HG03520 (cell line): ENCODE results near the gene SLFN11.
"Not testable (repeated sequence)": the region's sequence is repeated elsewhere in the genome, so short reads cannot be mapped to it uniquely, and the experiment has no call there.

Experiments
- ATAC-seq: cut with Tn5 transposase; IDR thresholded peaks from one replicate; pipeline ENCODE4 v1.9.1; 2021; ENCODE audit warnings: mild to moderate bottlenecking, moderate library complexity; ENCODE audit not compliant: unreplicated experiment

Gene SLFN11, protein sequence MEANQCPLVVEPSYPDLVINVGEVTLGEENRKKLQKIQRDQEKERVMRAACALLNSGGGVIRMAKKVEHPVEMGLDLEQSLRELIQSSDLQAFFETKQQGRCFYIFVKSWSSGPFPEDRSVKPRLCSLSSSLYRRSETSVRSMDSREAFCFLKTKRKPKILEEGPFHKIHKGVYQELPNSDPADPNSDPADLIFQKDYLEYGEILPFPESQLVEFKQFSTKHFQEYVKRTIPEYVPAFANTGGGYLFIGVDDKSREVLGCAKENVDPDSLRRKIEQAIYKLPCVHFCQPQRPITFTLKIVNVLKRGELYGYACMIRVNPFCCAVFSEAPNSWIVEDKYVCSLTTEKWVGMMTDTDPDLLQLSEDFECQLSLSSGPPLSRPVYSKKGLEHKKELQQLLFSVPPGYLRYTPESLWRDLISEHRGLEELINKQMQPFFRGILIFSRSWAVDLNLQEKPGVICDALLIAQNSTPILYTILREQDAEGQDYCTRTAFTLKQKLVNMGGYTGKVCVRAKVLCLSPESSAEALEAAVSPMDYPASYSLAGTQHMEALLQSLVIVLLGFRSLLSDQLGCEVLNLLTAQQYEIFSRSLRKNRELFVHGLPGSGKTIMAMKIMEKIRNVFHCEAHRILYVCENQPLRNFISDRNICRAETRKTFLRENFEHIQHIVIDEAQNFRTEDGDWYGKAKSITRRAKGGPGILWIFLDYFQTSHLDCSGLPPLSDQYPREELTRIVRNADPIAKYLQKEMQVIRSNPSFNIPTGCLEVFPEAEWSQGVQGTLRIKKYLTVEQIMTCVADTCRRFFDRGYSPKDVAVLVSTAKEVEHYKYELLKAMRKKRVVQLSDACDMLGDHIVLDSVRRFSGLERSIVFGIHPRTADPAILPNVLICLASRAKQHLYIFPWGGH

DNA sequence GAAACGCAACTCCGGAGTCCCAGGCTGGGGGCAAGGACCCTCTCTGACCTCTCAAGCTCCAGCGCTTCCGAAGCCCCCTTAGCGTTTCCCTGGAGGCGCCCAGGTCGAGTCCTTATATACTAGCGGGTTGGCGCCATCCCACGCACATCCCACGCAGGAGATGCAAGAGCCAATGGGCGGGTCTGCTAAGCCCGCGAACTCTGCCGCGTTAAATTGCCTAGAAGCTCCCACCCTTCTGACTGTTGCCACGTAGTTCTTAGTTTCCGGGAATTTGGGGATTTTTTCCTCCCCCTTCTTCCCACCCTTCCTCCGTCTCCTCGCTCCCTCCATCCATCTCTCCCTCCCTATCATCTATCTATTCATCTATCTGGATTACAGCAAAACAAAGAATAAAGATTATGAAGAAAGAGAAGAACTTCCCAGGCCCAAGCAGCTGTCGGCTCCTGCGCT lies at the start of gene SLFN11:
SLFN11 (minus strand) TSS at position 88 of the 450 bp plus-strand sequence. CDS start 9,814 bp downstream, outside the sequence.
- peak; percentile 59 for ATAC-seq

DNA sequence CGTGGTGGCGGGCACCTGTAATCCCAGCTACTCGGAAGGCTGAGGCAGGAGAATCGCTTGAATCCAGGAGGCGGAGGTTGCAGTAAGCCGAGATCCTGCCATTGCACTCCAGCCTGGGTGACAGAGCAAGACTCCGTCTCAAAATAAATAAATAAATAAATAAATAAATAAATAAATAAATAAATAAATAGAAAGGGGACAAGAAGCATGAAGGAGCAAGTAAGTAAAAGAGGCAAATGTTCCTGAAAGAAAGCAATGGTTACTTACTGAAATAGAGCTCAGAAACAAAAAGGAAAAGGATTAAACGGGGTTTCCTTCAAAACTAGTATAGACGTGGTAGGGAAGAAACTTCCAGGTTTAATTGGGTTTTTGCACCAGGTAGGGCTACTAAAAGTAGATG lies 47.6 kb upstream of the SLFN11 start:
- ATAC-seq, result not testable (repeated sequence)

DNA sequence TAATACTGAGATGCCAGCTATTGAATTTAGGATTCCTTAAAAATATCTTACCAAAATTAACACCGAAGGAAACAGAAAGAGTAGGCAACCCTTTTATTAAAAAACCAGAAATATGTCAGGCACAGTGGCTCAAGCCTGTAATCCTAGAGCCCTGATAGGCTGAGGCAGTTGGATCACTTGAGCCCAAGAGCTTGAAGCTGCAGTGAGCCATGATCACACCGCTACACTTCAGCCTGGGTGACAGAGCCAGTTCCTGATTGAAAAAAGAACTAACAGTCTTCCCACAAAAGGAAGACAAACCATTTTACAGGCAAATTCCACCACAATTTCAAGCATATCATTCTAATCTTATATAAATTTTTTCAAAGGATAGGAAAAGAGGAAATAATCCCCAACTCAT lies 43.2 kb upstream of the SLFN11 start:
- no peak for ATAC-seq

DNA sequence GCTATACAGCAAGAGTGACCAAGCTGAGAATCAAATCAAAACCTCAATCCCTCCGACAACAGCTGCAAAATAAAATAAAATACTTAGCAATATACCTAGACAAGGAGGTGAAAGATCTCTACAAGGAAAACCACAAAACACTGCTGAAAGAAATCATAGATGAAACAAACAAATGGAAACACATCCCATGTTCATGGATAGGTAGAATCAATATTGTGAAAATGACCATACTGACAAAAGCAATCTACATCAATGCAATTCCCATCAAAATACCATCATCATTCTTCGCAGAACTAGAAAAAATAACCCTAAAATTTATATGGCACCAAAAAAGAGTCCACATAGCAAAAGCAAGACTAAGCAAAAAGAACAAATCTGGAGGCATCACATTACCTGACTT lies 41.3 kb upstream of the SLFN11 start:
- ATAC-seq, result not testable (repeated sequence)

DNA sequence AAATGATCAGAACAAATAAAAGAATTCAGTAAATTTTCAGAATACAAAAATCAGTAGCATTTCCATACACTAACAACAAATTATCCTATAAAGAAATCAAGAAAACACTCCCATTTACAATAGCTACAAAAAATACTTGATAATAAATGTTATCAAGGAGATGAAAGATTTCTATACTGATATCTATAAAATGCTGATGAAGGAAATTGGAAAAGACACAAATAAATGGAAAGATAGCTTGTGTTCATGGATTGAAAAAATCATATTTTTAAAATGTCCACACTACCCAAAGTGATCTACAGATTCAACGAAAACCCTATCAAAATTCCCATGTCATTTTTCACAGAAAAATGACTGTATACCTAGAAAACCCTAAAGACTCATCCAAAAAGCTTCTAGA lies 40.8 kb upstream of the SLFN11 start:
- no peak for ATAC-seq

DNA sequence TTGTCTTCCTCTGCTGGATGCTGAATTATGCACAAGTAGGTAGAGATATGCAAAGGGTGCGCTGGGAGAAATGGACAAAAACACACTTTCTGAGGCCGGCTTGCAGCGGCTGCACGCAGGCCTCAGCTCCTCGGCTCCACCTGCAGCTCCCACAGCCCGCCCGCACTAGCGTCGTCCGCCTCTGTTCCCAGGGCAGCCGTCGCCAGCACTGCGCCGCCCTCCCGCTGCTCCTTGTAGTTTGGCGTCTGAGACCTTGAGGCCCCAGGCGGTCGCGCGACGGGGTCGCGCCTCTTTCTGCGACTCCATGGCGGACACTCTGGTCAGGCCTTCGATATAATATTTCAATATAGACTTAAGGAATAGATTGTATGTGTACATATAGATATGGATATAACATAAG lies 34.1 kb upstream of the SLFN11 start:
- ATAC-seq, result no peak

DNA sequence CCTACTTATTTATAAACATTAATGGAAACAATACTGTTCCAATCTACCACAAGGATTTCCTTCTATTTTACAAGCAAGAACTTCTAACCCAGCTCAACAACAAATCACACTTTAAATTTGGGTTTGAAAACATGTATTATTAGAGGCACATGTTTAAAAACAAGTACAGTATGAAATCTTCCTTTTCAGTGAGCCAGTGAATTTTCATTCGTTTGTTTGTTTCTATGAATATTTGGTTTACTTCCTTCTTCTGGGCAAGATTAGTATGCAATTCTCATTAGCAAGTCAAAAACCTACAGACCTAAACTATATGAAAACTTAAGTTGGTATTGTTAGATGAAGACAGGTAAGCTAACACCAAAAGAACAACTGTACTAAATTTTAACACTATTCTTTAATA lies 33.1 kb upstream of the SLFN11 start:
- no peak for ATAC-seq

DNA sequence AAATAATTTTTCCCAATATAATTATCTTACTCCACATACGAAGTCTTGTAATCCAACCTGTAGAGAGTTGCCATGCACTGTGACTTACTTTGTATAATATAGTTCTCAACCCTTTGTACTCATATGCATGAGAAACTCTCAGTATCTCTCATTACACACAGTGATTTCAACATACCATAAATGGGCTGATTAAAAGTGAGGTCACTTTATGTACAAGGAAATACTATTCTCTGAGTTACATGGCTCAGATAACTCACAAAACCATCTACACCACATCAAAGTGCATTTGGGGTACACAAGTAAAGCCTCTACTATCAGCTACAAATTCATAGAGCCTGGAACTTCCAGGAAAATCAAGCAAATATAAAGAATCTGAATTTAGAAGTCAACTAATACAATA lies 30.9 kb upstream of the SLFN11 start:
- no peak for ATAC-seq

DNA sequence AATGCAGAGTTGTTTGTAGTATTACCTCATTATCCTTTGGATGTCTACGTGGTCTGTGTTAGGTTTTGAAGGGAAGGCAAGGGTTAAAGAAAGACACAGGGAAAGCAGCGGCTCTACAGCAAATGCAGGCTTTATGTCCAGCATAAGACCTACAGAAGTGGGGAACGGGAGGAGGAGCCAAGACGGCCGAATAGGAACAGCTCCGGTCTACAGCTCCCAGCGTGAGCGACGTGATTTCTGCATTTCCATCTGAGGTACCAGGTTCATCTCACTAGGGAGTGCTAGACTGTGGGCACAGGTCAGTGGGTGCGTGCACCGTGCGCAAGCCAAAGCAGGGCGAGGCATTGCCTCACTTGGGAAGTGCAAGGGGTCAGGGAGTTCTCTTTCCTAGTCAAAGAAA lies 20.4 kb upstream of the SLFN11 start:
- ATAC-seq, result not testable (repeated sequence)

DNA sequence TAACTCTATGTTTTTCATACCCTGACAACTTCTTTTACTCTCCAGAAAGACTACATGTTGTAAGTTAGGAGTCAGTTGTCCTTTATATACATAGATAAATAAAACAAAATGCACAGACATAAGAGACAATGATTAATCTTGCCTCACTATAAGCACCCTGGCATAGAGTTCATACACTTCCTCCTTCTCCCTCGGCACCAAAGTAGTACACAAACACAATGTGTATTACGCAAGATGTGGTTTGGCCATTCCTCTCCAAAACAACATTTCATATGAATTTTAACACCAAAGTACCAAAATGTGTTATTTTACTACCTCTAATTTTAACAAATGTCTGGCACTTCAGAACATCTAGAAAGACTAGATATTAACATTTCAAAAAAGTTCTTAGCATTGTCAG lies 17.2 kb upstream of the SLFN11 start:
- no peak for ATAC-seq

DNA sequence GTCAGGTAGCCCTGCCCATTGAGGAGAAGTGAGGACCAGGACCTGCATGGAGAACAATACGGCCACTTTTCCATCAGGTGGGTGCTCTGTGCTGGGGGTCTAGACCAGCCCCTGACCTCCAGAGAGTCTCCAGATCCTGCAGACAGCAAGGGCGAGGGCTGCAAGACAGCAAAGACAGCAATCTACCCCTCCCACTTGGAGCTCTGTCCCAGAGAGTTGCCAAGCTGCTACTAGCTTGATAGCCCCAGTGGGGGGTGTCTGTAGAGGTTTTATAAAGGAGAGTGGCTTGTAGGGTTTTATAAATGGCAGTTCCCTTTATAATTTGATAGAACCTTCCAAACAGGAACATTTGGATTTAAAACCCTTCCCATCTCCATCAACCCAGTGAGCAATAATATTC lies 16.7 kb upstream of the SLFN11 start:
- ATAC-seq, result no peak

DNA sequence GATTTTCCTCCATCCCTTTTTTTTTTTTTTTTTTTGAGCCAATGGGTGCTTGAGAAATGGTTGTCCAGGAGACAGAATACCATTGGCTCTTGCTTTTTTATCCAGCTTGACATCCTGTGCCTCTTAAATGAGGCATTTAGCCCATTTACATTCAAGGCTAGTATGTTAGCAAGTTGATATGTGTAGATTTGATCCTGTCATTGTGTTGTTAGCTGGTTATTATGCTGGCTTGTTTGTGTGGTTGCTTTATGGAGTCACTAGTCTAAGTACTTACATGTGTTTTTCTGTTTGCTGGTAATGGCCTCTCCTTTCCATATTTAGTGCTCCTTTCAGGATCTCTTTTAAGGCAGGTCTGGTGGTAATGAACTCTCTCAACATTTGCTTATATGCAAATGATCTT lies 14.1 kb upstream of the SLFN11 start:
- no peak for ATAC-seq

DNA sequence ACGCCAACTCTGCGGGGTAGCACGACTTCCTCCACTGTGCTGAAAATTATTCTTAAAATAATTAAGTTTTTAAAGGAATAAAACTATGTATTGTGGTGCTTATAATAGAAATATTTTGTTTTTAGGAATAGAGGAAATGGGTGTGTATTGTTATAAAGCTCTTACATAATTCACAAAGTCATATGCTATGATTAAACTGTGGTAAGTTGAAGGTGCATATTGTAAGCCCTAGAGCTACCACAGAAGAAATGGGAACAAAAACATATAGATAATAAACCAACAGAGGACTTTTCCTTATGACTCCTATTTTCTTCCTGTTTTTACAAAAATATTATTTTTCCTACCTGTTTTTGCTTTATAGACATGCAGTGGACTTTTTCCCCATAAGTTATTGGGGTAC lies 4.3 kb upstream of the SLFN11 start:
- no peak for ATAC-seq

DNA sequence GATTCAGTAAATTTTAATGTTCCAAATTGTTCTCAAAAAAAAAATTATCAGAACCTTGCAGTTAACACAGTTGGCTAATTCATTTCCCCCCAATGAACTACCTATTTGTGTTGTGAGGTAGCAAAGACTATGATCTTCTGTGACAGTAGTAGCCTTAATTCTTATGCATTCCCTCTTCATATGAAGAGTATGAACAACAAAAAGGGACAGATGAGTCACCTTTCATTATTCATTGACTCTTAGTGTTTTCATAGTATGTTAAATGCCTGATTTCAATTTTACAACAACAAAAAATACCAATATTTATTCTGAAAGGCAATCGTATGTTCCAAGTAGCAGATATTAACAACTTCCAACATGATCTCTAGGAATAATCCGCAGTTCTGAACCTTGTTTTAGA lies 3.6 kb upstream of the SLFN11 start:
- ATAC-seq, result no peak

DNA sequence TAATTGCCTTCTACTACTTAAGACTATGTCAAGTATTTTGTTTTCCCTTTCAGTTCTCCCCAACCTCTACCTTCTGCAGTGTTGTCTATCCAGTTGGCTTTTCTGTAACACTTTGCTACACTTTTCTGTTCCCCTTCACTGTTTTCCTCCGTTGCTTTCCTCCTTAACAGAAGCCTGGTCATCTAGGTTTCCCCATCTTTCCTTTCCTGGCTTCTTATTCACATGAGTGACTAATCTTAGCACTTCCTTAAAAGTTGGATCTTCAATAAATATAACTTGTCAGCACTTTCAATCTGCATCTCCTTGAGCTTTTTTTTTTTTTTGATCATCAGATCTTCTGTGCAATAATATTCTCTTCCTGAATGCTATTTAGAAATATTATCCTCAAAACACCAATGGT lies 2.8 kb upstream of the SLFN11 start:
- ATAC-seq, result no peak

DNA sequence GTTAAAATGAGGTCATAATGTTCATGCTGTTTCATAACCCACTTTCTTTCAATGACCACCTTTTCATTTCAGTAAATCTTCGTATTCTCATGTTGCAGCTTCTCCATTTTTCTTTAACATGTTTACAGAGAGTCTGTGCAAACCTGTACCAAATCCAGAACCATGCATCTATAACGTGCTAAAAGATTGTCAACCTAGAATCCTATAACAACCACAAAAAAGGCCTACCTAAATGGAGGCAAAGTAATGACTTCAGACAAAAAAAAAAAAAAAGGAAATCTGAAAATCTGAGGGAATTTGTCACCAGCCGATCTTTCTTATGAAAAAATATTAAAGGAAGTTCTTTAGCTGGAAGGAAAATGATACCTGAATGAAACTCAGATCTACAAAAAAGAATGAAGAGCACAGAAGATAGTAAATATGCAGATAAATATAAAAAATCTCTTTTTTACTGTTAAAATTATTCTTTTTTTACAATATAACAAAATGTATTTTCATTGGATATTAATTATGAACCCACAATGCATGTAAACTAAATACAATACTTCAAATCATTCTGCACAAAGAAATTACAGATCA lies 1.4 kb upstream of the SLFN11 start:
- ATAC-seq, result no peak

DNA sequence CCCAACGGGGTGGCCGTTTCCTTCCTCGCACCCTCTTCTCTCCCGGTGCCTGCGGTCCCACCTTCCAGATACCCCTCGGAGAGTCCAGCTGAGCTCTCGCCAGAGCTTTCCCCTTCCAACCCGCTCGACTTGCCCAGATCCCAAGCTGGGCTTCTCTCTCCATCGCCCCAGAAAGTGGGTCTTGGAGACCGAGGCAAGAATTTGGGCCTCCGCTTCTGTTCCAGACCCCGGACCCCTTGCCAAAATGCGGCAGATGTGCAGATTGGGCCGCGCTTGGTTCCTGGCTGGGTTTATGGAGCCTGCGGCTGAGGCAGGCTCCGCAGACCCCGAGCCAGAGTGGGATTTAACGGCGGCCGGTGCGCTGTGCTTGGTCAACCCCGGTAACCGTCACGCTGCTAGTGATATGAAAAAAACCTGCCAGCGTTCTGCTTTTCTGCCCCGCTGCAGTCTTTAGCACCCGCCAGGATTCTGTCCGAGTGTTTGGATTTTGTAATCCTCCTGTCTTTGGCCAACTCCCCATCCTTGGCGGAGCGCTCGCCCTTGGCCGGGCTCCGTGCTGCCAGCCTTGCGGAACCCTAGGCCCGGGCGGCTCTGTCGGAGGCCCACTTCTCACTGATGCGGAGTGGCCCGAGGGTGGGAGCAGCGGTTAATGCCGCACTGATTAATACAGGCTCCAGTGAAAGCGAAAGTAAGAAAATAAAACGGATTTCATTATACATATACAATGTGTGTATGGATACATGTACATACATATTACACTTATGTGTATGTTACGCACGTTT lies 754 bp upstream of the SLFN11 start:
- ATAC-seq, result peak; percentile 29

DNA sequence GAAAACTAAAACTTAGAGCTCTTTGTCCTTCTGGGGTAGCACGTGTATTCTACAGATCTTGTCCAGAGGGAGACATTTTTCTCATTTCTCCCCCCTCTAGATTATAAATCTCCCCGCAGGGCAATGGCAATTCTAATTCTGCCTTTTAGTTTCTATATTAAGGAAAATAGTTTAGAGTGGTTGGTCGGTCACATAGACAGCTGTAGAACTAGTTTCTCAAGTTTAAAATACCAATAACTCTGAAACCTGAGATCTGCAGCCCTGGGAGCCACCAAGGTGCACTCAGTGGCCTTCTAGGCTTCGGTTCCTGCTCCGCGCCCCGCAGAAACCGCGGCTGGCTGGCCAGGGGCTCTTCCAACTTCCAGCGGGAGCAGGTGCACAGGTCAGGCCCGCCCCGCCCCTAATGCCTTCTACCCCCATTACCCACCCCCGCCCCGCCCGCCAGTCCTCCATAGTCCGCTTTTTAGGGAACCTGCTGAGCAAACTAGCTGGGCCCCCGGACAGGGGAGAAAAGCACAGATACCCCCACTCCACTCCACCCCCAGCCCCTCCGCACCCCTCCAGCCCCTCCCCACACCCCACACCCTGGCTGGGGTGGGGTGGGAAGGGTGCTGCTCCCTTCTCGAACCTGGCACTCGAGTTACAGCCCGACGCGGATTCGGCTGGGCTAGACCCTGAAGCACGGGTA lies 431 bp downstream of the SLFN11 start:
- no peak for ATAC-seq

DNA sequence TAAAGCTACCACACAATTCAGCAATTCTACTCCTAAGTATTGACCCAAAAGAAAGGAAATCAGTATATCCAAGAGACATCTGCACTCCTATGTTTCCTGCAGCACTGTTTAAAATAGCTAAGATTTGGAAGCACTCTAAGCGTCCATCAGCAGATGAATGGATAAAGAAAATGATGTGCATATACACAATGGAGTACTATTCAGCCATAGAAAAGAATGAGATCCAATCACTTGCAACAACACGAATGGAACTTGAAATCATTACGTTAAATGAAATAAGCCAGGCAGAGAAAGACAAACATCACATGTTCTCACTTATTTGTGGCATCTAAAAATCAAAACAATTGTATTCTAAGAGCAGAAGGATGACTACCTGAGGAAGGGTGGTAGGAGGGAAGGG lies 1.5 kb downstream of the SLFN11 start:
- ATAC-seq, result no peak
